ENCODE data around the gene PTPRN2.

The PTPRN2 gene

GRCh38 chr7:158395780-158396278 lies 191.8 kb downstream of the PTPRN2 start:
- TF ChIP-seq, protein P1, sequence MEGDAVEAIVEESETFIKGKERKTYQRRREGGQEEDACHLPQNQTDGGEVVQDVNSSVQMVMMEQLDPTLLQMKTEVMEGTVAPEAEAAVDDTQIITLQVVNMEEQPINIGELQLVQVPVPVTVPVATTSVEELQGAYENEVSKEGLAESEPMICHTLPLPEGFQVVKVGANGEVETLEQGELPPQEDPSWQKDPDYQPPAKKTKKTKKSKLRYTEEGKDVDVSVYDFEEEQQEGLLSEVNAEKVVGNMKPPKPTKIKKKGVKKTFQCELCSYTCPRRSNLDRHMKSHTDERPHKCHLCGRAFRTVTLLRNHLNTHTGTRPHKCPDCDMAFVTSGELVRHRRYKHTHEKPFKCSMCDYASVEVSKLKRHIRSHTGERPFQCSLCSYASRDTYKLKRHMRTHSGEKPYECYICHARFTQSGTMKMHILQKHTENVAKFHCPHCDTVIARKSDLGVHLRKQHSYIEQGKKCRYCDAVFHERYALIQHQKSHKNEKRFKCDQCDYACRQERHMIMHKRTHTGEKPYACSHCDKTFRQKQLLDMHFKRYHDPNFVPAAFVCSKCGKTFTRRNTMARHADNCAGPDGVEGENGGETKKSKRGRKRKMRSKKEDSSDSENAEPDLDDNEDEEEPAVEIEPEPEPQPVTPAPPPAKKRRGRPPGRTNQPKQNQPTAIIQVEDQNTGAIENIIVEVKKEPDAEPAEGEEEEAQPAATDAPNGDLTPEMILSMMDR (conservative IDR thresholded peaks at IDR 0.05; ENCODE audit: low read depth, low read length), result no peak
- DNase-seq (ENCODE audit: low read depth), result no peak
- H3K4me3 ChIP-seq (ENCODE audit: low read depth, low read length), result no peak overlapping the region

DNA sequence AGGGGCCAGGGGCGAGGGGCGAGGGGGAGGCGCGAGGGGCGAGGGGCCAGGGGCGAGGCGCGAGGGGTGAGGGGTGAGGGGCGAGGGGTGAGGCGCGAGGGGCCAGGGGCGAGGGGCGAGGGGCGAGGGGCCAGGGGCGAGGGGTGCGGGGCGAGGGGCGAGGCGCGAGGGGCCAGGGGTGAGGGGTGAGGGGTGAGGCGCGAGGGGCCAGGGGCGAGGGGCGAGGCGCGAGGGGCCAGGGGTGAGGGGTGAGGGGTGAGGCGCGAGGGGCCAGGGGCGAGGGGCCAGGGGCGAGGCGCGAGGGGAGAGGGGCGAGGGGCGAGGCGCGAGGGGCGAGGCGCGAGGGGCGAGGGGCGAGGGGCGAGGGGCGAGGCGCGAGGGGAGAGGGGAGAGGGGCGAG lies 192.3 kb downstream of the PTPRN2 start:
- no peak for DNase-seq (ENCODE audit: low read depth)
- H3K4me3 ChIP-seq (ENCODE audit: low read depth, low read length), result no peak overlapping the region
- TF ChIP-seq, protein P1 (conservative IDR thresholded peaks at IDR 0.05; ENCODE audit: low read depth, low read length), result no peak

DNA sequence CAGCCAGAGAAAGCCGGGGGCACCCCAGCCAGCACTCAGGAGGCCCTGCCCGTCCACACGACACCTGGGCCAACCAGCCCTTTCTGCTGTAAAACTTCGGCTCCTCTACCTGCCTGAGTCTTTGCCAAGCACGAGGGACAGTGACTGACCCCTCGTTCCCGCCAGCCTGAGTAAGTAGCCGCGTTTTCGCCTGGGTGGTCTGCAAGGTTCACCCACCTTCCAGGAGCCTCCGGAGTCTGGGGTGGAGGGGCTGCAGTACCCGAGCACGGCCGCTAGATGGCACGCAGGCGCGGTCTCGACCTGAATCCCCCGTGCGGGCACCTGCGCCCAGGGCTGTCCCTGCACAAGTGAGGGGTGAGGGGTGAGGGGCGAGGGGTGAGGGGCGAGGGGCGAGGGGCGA lies 192.7 kb downstream of the PTPRN2 start:
- TF ChIP-seq, protein P1 (conservative IDR thresholded peaks at IDR 0.05; ENCODE audit: low read depth, low read length), result peak; percentile 75
- no peak overlapping the region for H3K4me3 ChIP-seq (ENCODE audit: low read depth, low read length)
- DNase-seq (ENCODE audit: low read depth), result peak; percentile 16

- H3K4me3 ChIP-seq (ENCODE audit: low read depth, low read length), result no peak overlapping the region
- no peak for DNase-seq (ENCODE audit: low read depth)
- TF ChIP-seq, protein P1 (conservative IDR thresholded peaks at IDR 0.05; ENCODE audit: low read depth, low read length), result no peak
Measured at GRCh38 chr7:158393926-158394625, 193.5 kb downstream of the PTPRN2 start.

- DNase-seq (ENCODE audit: low read depth), result no peak
- no peak overlapping the region for H3K4me3 ChIP-seq (ENCODE audit: low read depth, low read length)
- TF ChIP-seq, protein P1 (conservative IDR thresholded peaks at IDR 0.05; ENCODE audit: low read depth, low read length), result no peak
Measured at GRCh38 chr7:158392251-158392650, 195.4 kb downstream of the PTPRN2 start.

DNA sequence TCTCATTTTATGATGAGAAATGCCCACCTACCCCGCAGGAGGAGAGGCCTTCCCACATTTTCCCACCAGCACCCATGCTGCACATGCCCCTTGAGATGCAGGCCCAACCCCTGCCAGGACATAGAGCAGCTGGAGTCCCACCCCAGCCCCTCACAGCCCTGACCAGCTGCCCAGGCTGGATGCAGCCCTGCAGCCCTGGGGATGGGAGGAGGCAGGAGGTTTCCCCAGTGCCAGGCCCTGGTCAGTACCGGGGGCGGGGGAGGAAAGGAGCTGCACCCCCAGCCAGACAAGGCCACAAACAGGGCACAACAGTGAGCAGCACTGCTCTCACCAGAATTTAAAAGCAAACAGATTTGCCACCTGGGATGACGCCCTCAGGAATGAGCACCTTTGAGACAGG lies 196.1 kb downstream of the PTPRN2 start:
- H3K4me3 ChIP-seq (ENCODE audit: low read depth, low read length), result no peak overlapping the region
- TF ChIP-seq, protein P1 (conservative IDR thresholded peaks at IDR 0.05; ENCODE audit: low read depth, low read length), result no peak
- no peak for DNase-seq (ENCODE audit: low read depth)

GRCh38 chr7:158391141-158391540 lies 196.5 kb downstream of the PTPRN2 start:
- TF ChIP-seq, protein P1 (conservative IDR thresholded peaks at IDR 0.05; ENCODE audit: low read depth, low read length), result no peak
- no peak overlapping the region for H3K4me3 ChIP-seq (ENCODE audit: low read depth, low read length)
- DNase-seq (ENCODE audit: low read depth), result no peak

Measured in choroid plexus epithelial cell (primary cell).